K562 (cell line): ENCODE measurements around the gene OPCML. TPM values are rescaled to one million over a fixed set of nuclear protein-coding genes. Genes with fewer than 3 reads are reported as not detected.

Source experiments
- ATAC-seq: fragments of 200-7000 bp; cut with Tn5 transposase; 3 replicates; pipeline ENCODE4 v1.9.1; 2020; ENCODE audit warnings: moderate library complexity
- BruUV-seq: library from RNA; stranded (reverse); fragments of 400-500 nt; replicated peaks from 2 replicates; lab custom pipeline; 2021; lab: Mats Ljungman, UMichigan
- CTCF ChIA-PET: fragments of 300-600 bp; formaldehyde crosslinking; extraction: SDS; loops from one replicate; lab custom pipeline; 2021; ENCODE audit warnings: low intra/inter-chr PET ratio; lab: Yijun Ruan, JAX
- POLR2A ChIA-PET: fragments of 300-600, 350-650 bp; sonication (Branson Sonifier 250); formaldehyde crosslinking; extraction: SDS; loops from one replicate; lab custom pipeline; 2021; ENCODE audit warnings: antibody characterized with exemption, inconsistent platforms; lab: Yijun Ruan, JAX
- DNase-seq, 4 experiments: peaks; one replicate each; pipeline versions ENCODE4 v3.0.0 to v3.0.0-alpha.2; 2011 to 2018; ENCODE audit warnings: low spot score in 3 of 4, mixed read lengths in 3 of 4; ENCODE audit errors: extremely low read depth in 1 of 4
- FAIRE-seq: peaks from 2 replicates; lab custom pipeline; 2011; peaks lifted over from hg19 to GRCh38; lab: Jason Lieb, UNC
- H2AFZ ChIP-seq: 2 replicates; pipeline ENCODE4 v1.6.0; 2011; ENCODE audit warnings: low read depth, low read length, control low read depth, inconsistent platforms
- H3K27ac ChIP-seq: fragments of 200-600 bp; 3 replicates; pipeline ENCODE4 v1.8.0; 2011; ENCODE audit warnings: low read depth, mild to moderate bottlenecking, control low read depth, inconsistent platforms, low read length, moderate library complexity, mixed read lengths; ENCODE audit errors: extremely low read depth
- H3K27me3 ChIP-seq, 2 experiments: fragments of 300-600 bp in 1 of 2; 2 replicates in 1 of 2; 3 replicates in 1 of 2; pipeline versions ENCODE4 v1.6.0 to v1.8.0; 2011; ENCODE audit warnings: inconsistent platforms in 2 of 2, low read length in 2 of 2, mild to moderate bottlenecking in 1 of 2, mixed read lengths in 1 of 2, moderate library complexity in 1 of 2; ENCODE audit not compliant: control insufficient read depth in 2 of 2, insufficient read depth in 2 of 2
- H3K36me3 ChIP-seq: fragments of 300-600 bp; 3 replicates; pipeline ENCODE4 v1.8.0; 2011; ENCODE audit warnings: mild to moderate bottlenecking, low read length, inconsistent platforms; ENCODE audit not compliant: control insufficient read depth, insufficient read depth
- H3K4me1 ChIP-seq, 2 experiments: fragments of 200-600 bp in 1 of 2; replicated peaks in 1 of 2; 2 replicates in 1 of 2; 3 replicates in 1 of 2; pipeline versions ENCODE4 v1.5.1 to v1.8.0; 2011; ENCODE audit warnings: inconsistent platforms in 2 of 2, low read length in 2 of 2, mild to moderate bottlenecking in 1 of 2, mixed read lengths in 1 of 2, moderate library complexity in 1 of 2; ENCODE audit not compliant: control insufficient read depth in 2 of 2, insufficient read depth in 2 of 2
- H3K4me2 ChIP-seq: 2 replicates; pipeline ENCODE4 v1.6.1; 2011; ENCODE audit warnings: low read length, control low read depth, inconsistent platforms, mixed read lengths; ENCODE audit not compliant: insufficient read depth
- H3K4me3 ChIP-seq: fragments of 200-600 bp; sonication (generic), shearing (Covaris generic); 2 replicates; pipeline ENCODE4 v1.5.1; 2016; ENCODE audit warnings: control low read depth, inconsistent platforms
- H3K79me2 ChIP-seq: fragments of 200-600 bp; 3 replicates; pipeline ENCODE4 v1.8.0; 2011; ENCODE audit warnings: low read length, inconsistent platforms; ENCODE audit not compliant: control insufficient read depth, insufficient read depth
- H3K9ac ChIP-seq, 2 experiments: 2 replicates each; pipeline versions ENCODE4 v1.6.0 to v1.6.1; 2011; ENCODE audit warnings: low read depth in 2 of 2, low read length in 2 of 2, control low read depth in 1 of 2, inconsistent platforms in 1 of 2, mild to moderate bottlenecking in 1 of 2, mixed read lengths in 1 of 2; ENCODE audit not compliant: insufficient read depth in 1 of 2
- H3K9me1 ChIP-seq: one replicate; pipeline ENCODE4 v1.6.0; 2011; ENCODE audit warnings: inconsistent platforms, mild to moderate bottlenecking, low read length, moderate library complexity; ENCODE audit not compliant: control insufficient read depth, insufficient read depth
- H3K9me3 ChIP-seq: replicated peaks from 2 replicates; pipeline ENCODE4 v1.5.1; 2011; ENCODE audit warnings: low read depth, low read length, inconsistent platforms; ENCODE audit not compliant: control insufficient read depth, insufficient read depth
- H4K20me1 ChIP-seq: replicated peaks from 2 replicates; pipeline ENCODE4 v1.6.1; 2011; ENCODE audit warnings: low read length, inconsistent platforms, mixed read lengths; ENCODE audit not compliant: control insufficient read depth, insufficient read depth
- BCOR ChIP-seq: fragments of 450-650 bp; IDR thresholded peaks from 2 replicates; pipeline ENCODE4 v1.6.1; 2016
- CBFA2T3 ChIP-seq: fragments of 450-650 bp; IDR thresholded peaks from 2 replicates; pipeline ENCODE4 v1.6.1; 2017
- E2F3 ChIP-seq: fragments of 250-450 bp; sonication (Bioruptor Pico); IDR thresholded peaks from 2 replicates; pipeline ENCODE4 v1.4.0; 2020; ENCODE audit warnings: mild to moderate bottlenecking
- NCOA2 ChIP-seq, 2 experiments: fragments of 450-650 bp; IDR thresholded peaks; 2 replicates each; pipeline ENCODE4 v1.6.1; 2018; ENCODE audit warnings: mild to moderate bottlenecking in 2 of 2, moderate library complexity in 1 of 2; ENCODE audit not compliant: partially characterized antibody in 2 of 2
- NFIC ChIP-seq: fragments of 450-650 bp; IDR thresholded peaks from 2 replicates; pipeline ENCODE4 v1.6.1; 2017; ENCODE audit warnings: mild to moderate bottlenecking, inconsistent platforms
- NR2C1 ChIP-seq, 2 experiments: fragments of 450-650 bp; IDR thresholded peaks; 2 replicates each; pipeline ENCODE4 v1.6.1; 2017; ENCODE audit warnings: mild to moderate bottlenecking in 2 of 2, antibody characterized with exemption in 1 of 2, inconsistent platforms in 1 of 2, missing compliant biosample characterization in 1 of 2, missing genetic modification characterization in 1 of 2
- PRDM10 ChIP-seq: fragments of 450-650 bp; IDR thresholded peaks from 2 replicates; pipeline ENCODE4 v1.6.1; 2018; ENCODE audit not compliant: partially characterized antibody
- SMARCE1 ChIP-seq: fragments of 450-650 bp; IDR thresholded peaks from 2 replicates; pipeline ENCODE4 v1.7.1; 2016; ENCODE audit warnings: mild to moderate bottlenecking
- SP1 ChIP-seq: sonication (generic); formaldehyde crosslinking; IDR thresholded peaks from 2 replicates; pipeline ENCODE4 v1.8.1; 2022; ENCODE audit warnings: mild to moderate bottlenecking, missing genetic modification reagents
- TCF3 ChIP-seq: sonication (generic); formaldehyde crosslinking; IDR thresholded peaks from 2 replicates; pipeline ENCODE4 v1.4.0; 2020; ENCODE audit warnings: mild to moderate bottlenecking, missing genetic modification reagents
- ZNF584 ChIP-seq: fragments of 200-800 bp; sonication (Bioruptor generic); IDR thresholded peaks from 2 replicates; pipeline ENCODE4 v1.6.1; 2016; ENCODE audit warnings: low read depth, mild to moderate bottlenecking, missing genetic modification characterization, missing compliant biosample characterization
- ZNF668 ChIP-seq: fragments of 250-450 bp; sonication (Bioruptor Pico); IDR thresholded peaks from 2 replicates; pipeline ENCODE4 v1.8.0; 2022; ENCODE audit warnings: mild to moderate bottlenecking, inconsistent platforms
- WGBS: fragments of 100-300 bp; shearing (Covaris generic); methylation state at CpG from one replicate; pipeline ENCODE4 v1.1.6; 2016; ENCODE audit warnings: low coverage, mixed read lengths; ENCODE audit not compliant: insufficient coverage; ENCODE audit errors: missing lambda C conversion rate; 5-methylcytosine and 5-hydroxymethylcytosine counted together
- in situ Hi-C: fragments of 300-500 bp; cut with MboI; formaldehyde crosslinking; loops from 4 replicates; pipeline ENCODE4 v1.15.0; 2018; ENCODE audit warnings: inconsistent platforms, mixed read lengths
- intact Hi-C: fragments of 100-400 bp; cut with micrococcal nuclease; formaldehyde crosslinking; loops from 2 replicates; pipeline ENCODE4 v1.14.2; 2022
- polyA plus RNA-seq, 8 experiments: library from polyadenylated mRNA; depleted of rRNA in 4 of 8; stranded (reverse) in 5 of 8; unstranded in 3 of 8; fragments of >200 nt; fragmentation: Nextera tagmentation in 2 of 8; fragmentation: Illumina TruSeq in 1 of 8; extraction: Ambion mirVana in 2 of 8; extraction: Trizol in 1 of 8; gene quantifications; 2 replicates each; pipeline versions ENCODE4 v1.2.1 to v1.2.3, GENCODE V29; 2011 to 2014; ENCODE audit warnings: inconsistent platforms in 1 of 8, missing spikeins in 1 of 8
- total RNA-seq, 7 experiments: library from RNA; depleted of rRNA in 6 of 7; stranded (reverse); fragments of >200 nt in 6 of 7; fragmentation: Illumina TruSeq in 2 of 7; extraction: Trizol in 2 of 7; gene quantifications; 2 replicates each; pipeline versions ENCODE4 v1.2.1 to v1.2.3, GENCODE V29; 2011 to 2021; ENCODE audit warnings: low replicate concordance in 1 of 7
- TF ChIP-seq, protein P1 (sequence below): fragments of 450-650 bp; IDR thresholded peaks from 2 replicates; pipeline ENCODE4 v1.6.1; 2016; ENCODE audit warnings: mild to moderate bottlenecking
- TF ChIP-seq, protein P2 (sequence below), 2 experiments: fragments of 450-650 bp in 1 of 2; sonication (generic) in 1 of 2; formaldehyde crosslinking; conservative IDR thresholded peaks; 2 replicates each; pipeline versions ENCODE4 v1.4.0 to v1.8.1; 2020 to 2022; ENCODE audit warnings: mild to moderate bottlenecking in 1 of 2, missing genetic modification reagents in 1 of 2
- TF ChIP-seq, protein P3 (sequence below): sonication (generic); formaldehyde crosslinking; IDR thresholded peaks from 2 replicates; pipeline ENCODE4 v1.8.1; 2023; ENCODE audit warnings: mild to moderate bottlenecking, missing genetic modification reagents

The OPCML gene
- total and polyA plus RNA-seq, 9 of the 15 experiments (the other 6 are each of a cell fraction or from before 2014, with no cell fraction given), result not detected

DNA sequence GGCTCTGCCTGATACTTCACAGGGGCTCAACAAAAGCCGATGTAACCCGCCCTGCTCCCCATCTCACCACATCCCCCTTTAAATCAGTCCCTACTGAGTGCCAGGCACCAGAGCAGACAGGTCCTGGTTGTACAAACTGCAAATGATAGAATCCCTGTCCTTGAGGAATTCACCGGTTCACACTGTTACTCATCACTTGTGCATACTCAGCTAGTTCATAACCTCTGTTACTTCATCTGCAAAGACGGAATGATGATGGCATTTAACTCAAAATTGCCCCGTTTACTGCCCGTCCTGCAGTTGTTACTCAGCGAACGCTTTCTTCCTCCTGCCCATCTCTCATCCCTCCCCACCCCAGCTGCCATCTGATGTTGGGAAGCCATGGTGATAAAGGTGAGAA lies 384.7 kb downstream of the OPCML start:
- BruUV-seq, result no TSS peak
- FAIRE-seq, result no peak
- H3K4me3 ChIP-seq, result no peak overlapping the region
- in situ Hi-C loops (loop anchor here (25.0 kb wide), 1 partner anchor 690 kb away; the partner anchor contains the start of gene SPATA19), intact Hi-C loops (no loop called here)
- POLR2A ChIA-PET, result no interaction called here
- H3K9me1 ChIP-seq, result no peaks in the 10 kb centered on the region
- no peak for ATAC-seq
- H3K27ac ChIP-seq, result no peak overlapping the region
- no peaks in the 10 kb centered on the region for H3K4me1 ChIP-seq
- CTCF ChIA-PET, result no interaction called here
- 0% methylated on average over 5 of the region's 8 CpGs for WGBS
- no peaks in the 10 kb centered on the region for H4K20me1 ChIP-seq
- no peaks in the 10 kb centered on the region for H3K79me2 ChIP-seq
- H3K9ac ChIP-seq, result no peak overlapping the region
- no peaks in the 10 kb centered on the region for H3K27me3 ChIP-seq
- no peaks in the 10 kb centered on the region for H3K9me3 ChIP-seq
- no peak for DNase-seq
- no peaks in the 10 kb centered on the region for H3K36me3 ChIP-seq
- H3K4me2 ChIP-seq, result no peak overlapping the region
- no peak overlapping the region for H2AFZ ChIP-seq
- no peak for TF ChIP-seq NR2C1 (IDR thresholded peaks at IDR 0.05)
- TF ChIP-seq NR2C1 (tag; IDR thresholded peaks at IDR 0.05), result no peak
- no peak for TF ChIP-seq BCOR
- TF ChIP-seq NFIC, result no peak
- no peak for TF ChIP-seq SMARCE1
- TF ChIP-seq CBFA2T3, result no peak
- TF ChIP-seq, protein P1, sequence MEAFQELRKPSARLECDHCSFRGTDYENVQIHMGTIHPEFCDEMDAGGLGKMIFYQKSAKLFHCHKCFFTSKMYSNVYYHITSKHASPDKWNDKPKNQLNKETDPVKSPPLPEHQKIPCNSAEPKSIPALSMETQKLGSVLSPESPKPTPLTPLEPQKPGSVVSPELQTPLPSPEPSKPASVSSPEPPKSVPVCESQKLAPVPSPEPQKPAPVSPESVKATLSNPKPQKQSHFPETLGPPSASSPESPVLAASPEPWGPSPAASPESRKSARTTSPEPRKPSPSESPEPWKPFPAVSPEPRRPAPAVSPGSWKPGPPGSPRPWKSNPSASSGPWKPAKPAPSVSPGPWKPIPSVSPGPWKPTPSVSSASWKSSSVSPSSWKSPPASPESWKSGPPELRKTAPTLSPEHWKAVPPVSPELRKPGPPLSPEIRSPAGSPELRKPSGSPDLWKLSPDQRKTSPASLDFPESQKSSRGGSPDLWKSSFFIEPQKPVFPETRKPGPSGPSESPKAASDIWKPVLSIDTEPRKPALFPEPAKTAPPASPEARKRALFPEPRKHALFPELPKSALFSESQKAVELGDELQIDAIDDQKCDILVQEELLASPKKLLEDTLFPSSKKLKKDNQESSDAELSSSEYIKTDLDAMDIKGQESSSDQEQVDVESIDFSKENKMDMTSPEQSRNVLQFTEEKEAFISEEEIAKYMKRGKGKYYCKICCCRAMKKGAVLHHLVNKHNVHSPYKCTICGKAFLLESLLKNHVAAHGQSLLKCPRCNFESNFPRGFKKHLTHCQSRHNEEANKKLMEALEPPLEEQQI, result no peak
- TF ChIP-seq, protein P2, sequence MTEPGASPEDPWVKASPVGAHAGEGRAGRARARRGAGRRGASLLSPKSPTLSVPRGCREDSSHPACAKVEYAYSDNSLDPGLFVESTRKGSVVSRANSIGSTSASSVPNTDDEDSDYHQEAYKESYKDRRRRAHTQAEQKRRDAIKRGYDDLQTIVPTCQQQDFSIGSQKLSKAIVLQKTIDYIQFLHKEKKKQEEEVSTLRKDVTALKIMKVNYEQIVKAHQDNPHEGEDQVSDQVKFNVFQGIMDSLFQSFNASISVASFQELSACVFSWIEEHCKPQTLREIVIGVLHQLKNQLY (CRISPR knock-in tag; conservative IDR thresholded peaks at IDR 0.05), result no peak
- TF ChIP-seq TCF3 (CRISPR knock-in tag), result no peak
- no peak for TF ChIP-seq ZNF668
- TF ChIP-seq SP1 (CRISPR knock-in tag), result no peak
- no peak for TF ChIP-seq PRDM10
- no peak for TF ChIP-seq E2F3 (CRISPR knock-in tag)
- no peak for TF ChIP-seq NCOA2 (IDR thresholded peaks at IDR 0.05; ENCODE audit: partially characterized antibody in 2 of 2)
- TF ChIP-seq ZNF584 (CRISPR knock-in tag), result no peak
- TF ChIP-seq, protein P3, sequence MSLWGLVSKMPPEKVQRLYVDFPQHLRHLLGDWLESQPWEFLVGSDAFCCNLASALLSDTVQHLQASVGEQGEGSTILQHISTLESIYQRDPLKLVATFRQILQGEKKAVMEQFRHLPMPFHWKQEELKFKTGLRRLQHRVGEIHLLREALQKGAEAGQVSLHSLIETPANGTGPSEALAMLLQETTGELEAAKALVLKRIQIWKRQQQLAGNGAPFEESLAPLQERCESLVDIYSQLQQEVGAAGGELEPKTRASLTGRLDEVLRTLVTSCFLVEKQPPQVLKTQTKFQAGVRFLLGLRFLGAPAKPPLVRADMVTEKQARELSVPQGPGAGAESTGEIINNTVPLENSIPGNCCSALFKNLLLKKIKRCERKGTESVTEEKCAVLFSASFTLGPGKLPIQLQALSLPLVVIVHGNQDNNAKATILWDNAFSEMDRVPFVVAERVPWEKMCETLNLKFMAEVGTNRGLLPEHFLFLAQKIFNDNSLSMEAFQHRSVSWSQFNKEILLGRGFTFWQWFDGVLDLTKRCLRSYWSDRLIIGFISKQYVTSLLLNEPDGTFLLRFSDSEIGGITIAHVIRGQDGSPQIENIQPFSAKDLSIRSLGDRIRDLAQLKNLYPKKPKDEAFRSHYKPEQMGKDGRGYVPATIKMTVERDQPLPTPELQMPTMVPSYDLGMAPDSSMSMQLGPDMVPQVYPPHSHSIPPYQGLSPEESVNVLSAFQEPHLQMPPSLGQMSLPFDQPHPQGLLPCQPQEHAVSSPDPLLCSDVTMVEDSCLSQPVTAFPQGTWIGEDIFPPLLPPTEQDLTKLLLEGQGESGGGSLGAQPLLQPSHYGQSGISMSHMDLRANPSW (CRISPR knock-in tag), result no peak
